Keratinocyte (primary cell): ENCODE data around the gene PDE4C.
A peak's percentile ranks its signal among the peaks of the same experiment; 100 is the strongest.

ENCODE experiments used
- CTCF ChIP-seq, 3 experiments: IDR thresholded peaks in 1 of 3; conservative IDR thresholded peaks in 1 of 3; optimal IDR thresholded peaks in 1 of 3; 2 replicates in 2 of 3; 3 replicates in 1 of 3; pipeline versions ENCODE3 to v1.5.1; 2011; ENCODE audit warnings: low read length in 3 of 3, mild to moderate bottlenecking in 3 of 3, moderate library complexity in 2 of 3, control low read depth in 1 of 3, inconsistent platforms in 1 of 3; ENCODE audit not compliant: insufficient read depth in 2 of 3; ENCODE audit errors: extremely low read depth in 1 of 3
- EZH2 ChIP-seq: IDR thresholded peaks from one replicate; pipeline ENCODE4 v1.6.1; 2012; ENCODE audit warnings: inconsistent platforms, mild to moderate bottlenecking, low read length, moderate library complexity

DNA sequence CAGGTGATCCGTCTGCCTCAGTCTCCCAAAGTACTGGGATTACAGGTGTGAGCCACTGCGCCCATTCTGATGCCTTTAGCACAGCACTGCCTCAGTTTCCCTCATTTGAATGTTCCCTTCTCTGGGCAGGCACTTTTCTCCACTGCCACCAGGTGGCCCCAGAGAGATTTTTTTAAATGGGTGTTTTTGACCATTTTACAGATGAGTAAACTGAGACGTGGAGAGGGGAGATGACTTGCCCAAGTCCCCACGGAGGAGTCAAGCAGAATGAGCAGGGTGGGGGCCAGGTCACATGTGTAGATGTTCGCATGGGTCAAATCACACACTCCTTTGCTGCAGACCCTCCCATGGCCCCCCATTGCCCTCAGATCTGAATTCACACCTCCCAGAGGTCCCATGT, 3.2 kb upstream of the PDE4C start:
- TF ChIP-seq CTCF (optimal IDR thresholded peaks at IDR 0.05 in 1 of 3, IDR thresholded peaks at IDR 0.05 in 1 of 3, conservative IDR thresholded peaks at IDR 0.05 in 1 of 3; ENCODE audit: extremely low read depth in 1 of 3, insufficient read depth in 2 of 3, low read length in 3 of 3) (peak; percentile 27 to 52 (median 46)), EZH2 (no peak)
